ENCODE data around the gene SUMO4.
A peak's percentile ranks its signal among the peaks of the same experiment; 100 is the strongest.
"Not testable (repeated sequence)": the region's sequence is repeated elsewhere in the genome, so short reads cannot be mapped to it uniquely, and the experiment has no call there.

The SUMO4 gene

DNA sequence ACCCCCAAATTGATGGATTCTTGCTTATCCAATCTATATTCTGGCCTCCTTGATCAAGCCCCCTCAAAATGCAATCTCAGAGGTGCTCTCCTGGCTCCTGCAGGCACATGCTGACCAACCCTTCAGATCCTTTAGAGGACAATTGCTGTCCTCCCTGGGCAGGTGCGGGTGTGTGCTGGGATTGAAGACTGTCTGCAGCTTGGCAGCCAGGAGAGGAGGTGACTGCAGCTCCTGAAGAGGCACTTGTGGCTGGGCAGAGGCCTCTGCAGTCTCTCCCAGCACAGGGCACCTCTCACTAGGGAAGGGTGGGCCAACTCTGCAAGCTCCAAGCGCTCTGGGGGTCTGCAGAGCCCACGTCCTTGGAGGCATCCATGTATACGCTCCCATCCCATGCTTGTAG lies 28.5 kb downstream of the SUMO4 start:
- FAIRE-seq: no peak
- DNase-seq (ENCODE audit: extremely low spot score, insufficient read length, low read depth): no peak

DNA sequence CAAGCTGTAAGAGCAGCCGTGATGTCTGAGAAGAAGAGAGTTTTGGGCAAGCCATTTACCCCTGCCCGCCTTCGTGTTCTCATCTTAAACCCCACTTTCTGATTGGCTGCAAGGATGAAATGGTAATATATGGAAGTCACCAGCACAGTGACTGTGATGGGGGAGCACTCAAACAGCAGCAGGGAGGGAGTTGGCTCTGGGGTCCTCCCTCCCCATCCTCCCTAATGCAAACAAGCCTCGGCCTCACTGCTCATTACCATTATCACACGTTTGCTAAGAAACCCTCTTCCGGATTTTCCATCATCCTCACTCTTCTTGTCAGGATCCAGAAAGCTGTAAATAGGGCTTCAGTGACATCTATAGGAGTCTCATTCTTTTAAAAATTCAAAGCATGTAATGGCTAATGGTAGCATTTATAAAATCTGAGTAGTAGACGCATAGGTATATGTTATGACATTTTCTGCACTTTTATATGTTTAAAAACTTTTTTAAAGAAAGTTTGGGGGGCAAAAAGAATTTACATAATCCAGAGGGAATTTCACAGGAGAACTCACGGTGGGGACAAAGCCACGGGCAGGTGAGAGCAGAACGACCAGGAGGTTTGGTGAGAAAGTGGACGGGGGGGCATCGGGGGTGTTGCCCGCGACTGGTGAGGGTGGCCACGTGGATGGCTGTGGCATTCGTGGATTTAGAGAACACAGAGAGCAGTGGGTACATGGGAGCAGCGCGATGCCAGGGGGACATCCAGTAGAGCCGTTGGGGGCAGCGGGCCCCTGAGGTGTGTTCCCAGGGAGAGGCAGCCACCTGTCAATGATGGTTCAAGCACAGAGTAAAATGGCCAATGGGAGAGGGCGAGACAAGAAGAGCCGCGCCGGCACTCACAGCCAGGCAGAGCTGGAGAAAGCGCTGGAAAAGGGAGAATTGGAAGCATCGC lies 29.6 kb downstream of the SUMO4 start:
- DNase-seq (ENCODE audit: extremely low spot score, insufficient read length, low read depth) (no peak), FAIRE-seq (no peak)

DNA sequence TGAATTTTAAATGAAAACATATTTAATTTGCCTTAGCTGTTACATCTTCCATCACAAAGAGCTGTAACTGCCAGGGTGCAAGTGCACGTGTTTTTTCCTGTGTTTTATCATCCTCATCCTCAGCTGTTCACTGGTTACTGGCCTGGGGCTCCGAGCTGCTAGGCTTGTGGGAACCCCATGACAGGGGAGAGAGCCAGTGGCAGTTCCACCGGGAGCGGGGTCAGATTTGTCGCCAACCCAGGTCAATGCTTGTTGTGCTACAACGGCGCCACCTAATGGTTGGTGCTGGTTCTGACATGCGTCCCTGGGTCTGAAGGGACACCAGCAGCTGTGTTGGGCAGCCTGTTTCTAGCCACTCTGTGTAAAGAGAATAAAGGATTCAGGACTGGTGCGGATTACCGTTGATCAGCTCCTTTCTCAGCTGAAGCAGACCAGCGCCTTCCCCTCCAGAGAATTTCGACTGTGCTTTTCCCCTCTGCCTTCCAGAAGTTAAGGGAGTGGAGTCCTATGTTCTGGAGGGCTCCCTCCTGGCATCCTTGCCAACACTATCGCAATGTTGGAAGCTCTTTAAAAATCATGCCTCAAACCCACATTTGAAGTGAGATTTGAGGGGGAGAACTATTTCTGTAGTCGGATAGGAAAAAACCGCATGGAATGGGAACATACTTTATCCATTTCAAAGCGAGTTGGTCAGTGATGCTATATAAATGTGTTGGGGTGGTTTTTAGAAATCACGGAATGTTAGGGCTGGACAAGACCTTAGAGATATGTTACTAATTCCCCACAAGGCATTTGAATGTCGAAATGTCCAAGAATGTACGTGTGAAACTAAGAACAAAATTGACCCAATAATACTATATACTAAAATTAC lies 32.1 kb downstream of the SUMO4 start:
- DNase-seq (ENCODE audit: extremely low spot score, insufficient read length, low read depth): peak; percentile 73
- peak; percentile 95 for FAIRE-seq

DNA sequence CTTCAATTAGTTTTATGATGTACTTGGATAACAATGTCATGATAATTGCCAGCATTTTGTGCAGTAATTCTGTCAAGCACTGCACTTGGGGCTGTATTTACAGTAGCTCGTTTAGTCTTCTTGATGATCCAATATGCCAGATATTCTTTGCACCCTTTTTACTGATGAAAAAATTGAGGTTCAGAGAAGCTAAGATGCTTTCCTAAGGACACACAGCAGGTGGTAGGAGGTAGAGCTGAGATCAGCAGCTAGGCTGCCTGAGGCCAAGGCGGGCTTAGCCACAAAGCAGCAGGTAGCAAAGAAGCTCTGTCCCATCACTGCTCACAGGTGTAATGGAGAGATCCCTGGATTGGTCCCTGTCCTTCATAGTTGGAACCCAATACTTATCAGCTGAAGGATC lies 33.3 kb downstream of the SUMO4 start:
- no peak for DNase-seq (ENCODE audit: extremely low spot score, insufficient read length, low read depth)
- FAIRE-seq: no peak

DNA sequence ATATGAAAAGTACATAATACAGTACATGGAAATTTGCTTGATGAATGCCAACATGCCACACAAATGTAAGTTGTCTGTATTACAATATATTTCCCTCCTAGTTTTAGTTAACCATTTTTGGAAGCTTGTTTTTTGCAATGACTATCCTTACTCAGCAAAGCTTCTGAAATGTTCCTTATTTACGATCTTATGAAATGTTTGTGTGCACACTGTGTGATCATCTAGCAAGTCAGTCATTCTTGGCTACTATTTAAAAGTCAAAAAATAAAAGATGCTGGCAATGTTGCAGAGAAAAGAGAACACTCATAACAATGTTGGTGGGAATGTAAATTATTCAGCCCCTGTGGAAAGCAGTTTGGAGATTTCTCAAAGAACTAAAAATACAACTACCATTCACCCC lies 33.8 kb downstream of the SUMO4 start:
- no peak for DNase-seq (ENCODE audit: extremely low spot score, insufficient read length, low read depth)
- FAIRE-seq: no peak

DNA sequence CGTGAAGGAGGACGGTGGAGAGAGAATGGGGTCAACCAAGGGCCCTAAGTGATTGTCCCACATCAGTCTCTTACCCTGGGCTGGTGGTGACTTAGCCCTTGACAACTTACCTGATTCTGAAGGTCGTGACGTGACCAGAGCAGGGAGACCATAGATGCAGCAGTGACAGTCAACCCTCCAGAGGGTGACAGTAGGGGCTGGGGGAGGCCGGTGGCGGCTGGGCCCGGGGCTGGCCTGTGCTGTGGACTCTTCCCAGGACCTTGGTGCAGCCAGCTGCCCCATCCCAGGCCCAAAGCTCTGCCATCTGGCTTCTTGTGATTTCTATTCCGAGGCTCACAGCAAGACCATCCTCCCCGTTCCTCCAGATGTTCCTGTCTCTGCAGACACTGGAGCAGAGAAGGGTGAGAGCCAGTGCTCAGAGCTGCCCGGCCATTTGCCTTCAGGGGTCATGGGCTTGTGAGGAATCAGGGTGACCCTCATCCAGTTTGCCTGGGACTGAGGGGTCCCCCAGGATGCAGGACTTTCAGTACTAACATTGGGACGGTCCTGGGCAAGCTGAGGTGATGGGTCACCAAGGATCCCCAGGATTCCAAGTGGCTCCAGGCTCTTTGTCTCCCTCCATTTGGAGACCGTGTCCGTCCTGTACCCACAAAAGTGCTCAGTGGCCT lies 36.0 kb downstream of the SUMO4 start:
- DNase-seq (ENCODE audit: extremely low spot score, insufficient read length, low read depth) (no peak), FAIRE-seq (no peak)

DNA sequence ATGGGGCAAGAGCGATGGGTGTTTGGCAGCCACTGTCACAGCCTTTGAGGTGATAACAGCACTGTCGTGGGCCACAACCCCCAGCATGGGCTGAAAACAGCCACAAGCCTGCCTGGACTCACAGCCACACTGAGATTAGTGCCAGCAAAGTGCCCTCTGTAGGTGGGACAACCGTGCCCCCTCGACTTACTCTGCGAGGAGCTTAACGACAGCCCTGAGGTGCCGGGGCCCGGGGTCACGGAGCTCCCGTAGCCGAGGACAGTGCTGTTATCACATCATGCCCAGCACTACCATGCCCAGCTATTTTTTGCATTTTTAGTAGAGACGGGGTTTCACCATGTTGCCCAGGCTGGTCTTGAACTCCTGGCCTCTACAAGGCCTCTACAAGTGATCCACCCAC lies 36.6 kb downstream of the SUMO4 start:
- DNase-seq (ENCODE audit: extremely low spot score, insufficient read length, low read depth) (no peak), FAIRE-seq (no peak)

DNA sequence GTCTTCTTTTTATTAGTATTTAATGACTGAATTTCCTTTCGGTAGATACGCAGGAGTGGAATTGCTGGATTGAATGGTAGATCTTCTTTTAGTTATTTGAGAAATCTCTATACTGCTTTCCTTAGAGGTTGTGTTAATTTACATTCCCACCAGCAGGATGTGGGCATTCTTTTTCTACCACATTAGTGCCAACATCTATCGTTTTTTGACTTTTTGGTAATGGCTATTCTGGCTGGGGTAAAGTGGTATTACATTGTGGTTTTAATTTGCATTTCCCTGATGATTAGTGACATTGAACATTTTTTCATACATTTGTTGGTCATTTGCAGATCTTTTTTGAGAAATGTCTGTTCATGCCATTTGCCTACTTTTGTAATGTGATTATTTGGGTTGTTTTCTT lies 37.1 kb downstream of the SUMO4 start:
- FAIRE-seq (no peak), DNase-seq (ENCODE audit: extremely low spot score, insufficient read length, low read depth) (no peak)

DNA sequence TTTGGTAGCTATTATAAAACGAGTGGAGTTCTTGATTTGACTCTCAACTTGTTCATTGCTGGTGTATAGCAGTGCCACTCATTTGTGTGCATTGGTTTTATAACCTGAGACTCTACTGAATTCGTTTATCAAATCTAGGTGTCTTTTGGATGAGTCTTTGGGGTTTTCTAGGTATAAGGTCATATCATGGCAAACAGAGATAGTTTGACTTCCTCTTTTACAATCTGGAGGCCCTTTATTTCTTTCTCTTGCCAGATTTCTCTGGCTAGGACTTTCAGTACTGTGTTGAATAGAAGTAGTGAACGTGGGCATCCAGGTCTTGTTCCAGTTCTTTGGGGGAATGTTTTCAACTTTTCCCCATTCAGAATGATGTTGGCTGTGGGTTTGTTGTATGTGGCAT lies 38.8 kb downstream of the SUMO4 start:
- DNase-seq (ENCODE audit: extremely low spot score, insufficient read length, low read depth) (no peak), FAIRE-seq (no peak)

DNA sequence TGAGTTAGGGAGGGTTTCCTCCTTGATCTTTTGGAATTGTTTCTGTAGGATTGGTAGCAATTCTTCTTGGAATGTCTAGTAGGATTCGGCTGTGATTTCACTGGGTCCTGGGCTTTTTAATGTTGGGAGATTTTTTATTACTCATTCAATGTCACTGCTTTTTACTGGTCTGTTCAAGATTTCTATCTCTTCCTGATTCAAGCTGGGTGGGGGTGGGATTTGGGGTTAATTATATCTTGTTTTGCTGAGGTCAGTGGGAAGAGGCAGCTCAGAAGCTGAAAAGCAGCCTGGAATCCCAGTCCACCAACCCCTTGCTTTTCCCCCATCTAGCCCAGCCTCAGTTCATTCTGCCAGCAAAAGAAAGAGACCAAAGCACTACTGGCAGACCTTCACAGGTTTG lies 39.6 kb downstream of the SUMO4 start:
- FAIRE-seq: no peak

DNA sequence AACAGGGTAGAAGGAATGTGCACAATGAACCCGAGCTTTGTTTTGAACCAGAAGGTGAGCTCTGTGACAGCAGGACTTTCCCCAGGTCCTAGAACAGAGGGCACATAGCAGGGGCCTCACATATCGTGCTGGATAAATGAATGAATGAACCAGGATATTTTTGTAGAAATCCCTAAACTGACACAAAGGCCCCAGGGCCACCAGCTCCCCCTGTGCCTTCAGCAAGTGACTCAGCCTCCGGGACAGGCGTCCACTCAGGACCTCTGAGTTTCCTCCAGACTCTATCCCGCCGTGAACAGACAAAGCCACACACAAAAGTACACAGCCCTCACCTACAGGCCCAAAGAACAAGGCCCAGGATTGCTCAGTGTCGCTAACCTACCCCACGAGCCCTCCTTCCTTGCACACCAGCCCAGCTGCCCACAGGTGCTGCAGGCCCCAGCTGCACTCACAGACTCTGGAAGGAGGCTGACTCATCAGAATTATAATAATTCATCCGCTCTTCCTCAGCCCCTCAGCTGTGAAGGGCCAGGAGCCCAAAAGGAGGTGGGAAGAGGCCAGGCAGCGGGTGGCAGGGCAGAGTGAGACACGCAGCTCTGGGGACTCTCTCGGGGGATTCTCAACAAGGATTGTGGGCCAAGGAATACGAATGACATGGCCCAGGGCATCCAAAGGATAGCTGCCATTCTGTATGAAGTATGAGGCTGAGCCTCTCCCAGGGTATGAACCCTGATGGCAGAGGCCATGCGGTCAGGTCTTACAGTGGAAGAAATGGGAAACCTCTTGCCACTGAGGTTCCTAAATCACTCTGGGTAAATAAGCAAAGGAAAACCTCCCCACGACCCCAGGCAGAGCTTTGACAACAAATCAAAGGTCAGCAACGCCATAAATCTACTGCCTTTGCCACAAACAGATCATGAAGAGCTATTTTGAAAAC lies 40.9 kb downstream of the SUMO4 start:
- FAIRE-seq (no peak), DNase-seq (ENCODE audit: extremely low spot score, insufficient read length, low read depth) (no peak)

More for the DNA sequence above, 39.6 kb downstream of the SUMO4 start:
- no peak for DNase-seq (ENCODE audit: extremely low spot score, insufficient read length, low read depth)

DNA sequence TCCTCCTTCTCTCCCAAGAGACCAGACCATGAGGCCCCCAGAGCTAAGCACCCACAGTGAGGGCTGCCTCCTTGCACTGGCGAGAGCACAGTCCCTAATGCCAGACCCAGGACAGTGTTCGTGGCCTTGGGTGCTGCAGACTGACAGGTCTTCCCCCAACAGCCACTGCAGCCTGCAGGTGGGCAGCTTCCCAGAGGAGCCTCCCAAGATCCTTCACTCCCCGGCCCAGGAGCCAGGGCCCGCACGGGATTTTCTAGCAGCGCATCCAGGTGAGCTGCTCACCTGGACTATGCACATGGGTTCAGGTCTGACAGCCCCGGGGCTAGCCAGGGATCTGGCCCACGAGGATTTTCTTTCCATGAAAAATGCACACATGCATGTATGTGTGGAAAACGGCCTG lies 41.7 kb downstream of the SUMO4 start:
- DNase-seq (ENCODE audit: extremely low spot score, insufficient read length, low read depth) (no peak), FAIRE-seq (no peak)

DNA sequence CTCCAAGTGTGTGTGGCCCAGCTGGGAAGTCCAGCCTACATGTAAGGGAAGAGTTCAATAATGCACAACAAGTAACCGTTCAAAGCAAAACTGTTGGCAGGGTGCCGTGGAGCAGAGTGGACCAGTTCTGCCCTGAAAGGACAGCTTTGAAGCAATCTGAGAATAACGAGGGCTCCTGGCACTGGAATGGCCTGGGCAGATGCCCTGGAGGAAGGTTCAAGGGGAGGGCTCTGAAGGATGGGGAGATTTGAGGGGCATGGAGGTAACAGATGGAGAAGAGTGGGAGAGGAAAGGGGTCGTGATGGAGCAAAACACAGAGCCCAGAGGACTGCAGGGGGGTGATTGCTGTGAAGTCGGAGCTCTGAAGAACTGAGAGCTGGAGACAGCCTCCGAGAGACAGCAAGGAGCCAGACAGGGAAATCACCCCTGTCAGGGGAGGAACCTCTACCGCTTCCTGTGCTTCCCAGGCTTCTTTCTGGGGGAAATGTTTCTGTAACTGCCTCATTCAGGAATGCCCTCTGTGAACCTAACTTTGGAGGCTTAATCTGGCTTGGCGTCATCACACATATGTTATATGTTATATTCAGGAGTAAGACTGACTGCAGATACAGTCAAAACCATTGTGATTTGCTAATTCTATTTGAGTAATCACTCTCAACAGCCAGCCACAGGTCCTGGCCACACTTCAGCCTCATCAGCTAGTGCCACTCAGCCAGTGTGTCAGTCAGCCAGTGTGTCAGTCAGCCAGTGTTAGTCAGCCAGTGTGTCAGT lies 43.5 kb downstream of the SUMO4 start:
- FAIRE-seq: no peak

DNA sequence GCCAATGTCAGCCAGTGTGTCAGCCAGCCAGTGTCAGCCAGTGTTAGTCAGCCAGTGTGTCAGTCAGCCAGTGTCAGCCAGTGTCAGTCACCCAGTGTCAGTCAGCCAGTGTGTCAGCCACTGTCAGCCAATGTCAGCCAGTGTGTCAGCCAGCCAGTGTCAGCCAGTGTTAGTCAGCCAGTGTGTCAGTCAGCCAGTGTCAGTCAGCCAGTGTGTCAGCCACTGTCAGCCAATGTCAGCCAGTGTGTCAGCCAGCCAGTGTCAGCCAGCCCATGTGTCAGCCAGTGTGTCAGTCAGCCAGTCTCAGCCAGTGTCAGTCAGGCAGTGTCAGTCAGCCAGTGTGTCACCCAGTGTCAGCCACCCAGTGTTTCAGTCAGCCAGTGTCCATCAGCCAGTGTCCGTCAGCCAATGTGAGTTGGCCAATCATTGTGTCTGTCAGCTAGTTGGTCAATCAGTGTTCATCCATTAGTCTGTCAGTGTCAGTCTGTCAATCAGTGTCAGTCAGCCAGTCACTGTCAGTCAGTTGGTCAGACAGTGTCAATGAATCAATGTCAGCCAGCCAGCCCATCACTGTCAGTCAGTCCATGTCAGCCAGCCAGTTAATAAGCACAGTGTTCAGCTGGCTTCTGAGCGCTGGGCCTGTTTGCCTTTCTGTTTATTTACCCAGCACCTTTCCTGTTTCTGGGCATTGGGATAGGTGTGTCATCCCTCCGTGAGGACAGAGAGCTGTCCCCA lies 44.5 kb downstream of the SUMO4 start:
- not testable (repeated sequence) for FAIRE-seq; DNase-seq (ENCODE audit: extremely low spot score, insufficient read length, low read depth)

More for the DNA sequence above, 43.5 kb downstream of the SUMO4 start:
- no peak for DNase-seq (ENCODE audit: extremely low spot score, insufficient read length, low read depth)

DNA sequence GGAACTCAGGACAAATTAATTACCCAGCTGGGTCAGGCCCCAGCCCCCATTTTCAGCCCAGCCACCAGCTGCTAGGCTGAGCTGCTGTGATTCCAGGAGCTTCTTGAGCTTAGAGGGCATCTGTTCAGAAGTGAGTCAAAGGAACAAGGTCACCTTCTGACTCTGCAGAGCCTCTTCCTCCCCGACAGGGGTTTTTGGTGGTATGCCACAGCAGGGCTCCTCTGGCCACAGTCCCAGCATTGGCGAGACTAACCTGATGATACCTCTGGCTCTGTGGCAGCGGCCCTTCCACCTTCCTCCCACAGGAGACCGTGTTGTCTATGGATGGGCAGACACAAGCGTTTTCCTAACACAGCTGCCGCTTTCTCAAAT lies 45.0 kb downstream of the SUMO4 start:
- FAIRE-seq (no peak), DNase-seq (ENCODE audit: extremely low spot score, insufficient read length, low read depth) (no peak)

DNA sequence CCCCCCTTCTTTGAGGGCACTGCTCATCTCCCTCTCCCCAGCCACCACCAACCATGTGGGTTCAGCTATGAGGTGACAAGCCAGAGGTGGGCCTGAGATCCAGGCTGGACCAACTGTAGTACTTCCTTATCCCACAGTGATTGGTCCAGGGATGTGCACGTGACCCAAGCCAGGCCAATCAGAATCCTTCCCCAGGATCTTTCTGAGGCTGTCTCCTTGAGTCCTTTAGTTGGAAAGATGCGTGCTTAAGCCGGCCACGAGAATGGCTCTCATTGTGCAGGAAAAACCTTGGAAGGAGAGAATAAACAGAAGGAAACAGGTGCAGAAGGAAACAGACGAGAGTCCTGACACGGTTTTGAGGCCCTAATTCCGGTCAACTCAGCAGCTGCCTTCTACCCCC lies 45.5 kb downstream of the SUMO4 start:
- FAIRE-seq (no peak), DNase-seq (ENCODE audit: extremely low spot score, insufficient read length, low read depth) (no peak)

DNA sequence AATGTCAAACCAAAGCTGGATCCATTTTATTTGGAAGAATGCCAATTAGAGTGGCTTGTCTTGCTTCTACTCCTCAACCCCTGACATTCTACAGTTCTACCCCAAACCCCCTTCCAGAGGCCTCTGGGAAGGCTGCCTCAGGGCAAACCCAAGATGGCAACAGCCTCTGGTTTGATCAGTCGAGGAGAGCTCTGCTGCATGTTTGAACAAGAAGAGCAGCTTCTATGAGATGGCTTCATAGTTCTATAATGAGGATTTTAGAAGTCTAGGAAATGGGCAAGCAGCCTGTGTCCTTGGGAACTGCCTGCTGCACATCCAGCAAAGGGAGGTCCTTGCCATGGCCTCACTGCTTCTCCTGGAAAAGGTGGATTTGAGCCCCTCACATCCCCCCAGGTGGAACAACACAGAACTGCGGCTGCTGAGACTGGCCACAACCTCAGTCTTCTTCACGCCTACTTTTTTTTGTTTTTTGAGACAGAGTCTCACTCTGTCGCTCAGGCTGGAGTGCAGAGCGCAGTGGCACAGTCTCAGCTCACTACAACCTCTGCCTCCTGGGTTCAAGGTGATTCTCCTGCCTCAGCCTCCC lies 46.8 kb downstream of the SUMO4 start:
- DNase-seq (ENCODE audit: extremely low spot score, insufficient read length, low read depth) (no peak), FAIRE-seq (no peak)
